GM12864 (cell line): Measurements from ENCODE around the gene PPM1L.

Experiments
- DNase-seq: peaks from one replicate; pipeline ENCODE4 v3.0.0-alpha.2; 2011; ENCODE audit warnings: low read depth
- H3K4me3 ChIP-seq: 2 replicates; pipeline ENCODE4 v1.5.1; 2011; ENCODE audit warnings: mild to moderate bottlenecking, low read depth, low read length, control low read depth
- CTCF ChIP-seq: IDR thresholded peaks from 2 replicates; pipeline ENCODE4 v1.5.1; 2011; ENCODE audit warnings: low read depth, mild to moderate bottlenecking, moderate library complexity, low read length, control low read depth, inconsistent platforms; ENCODE audit errors: missing control alignments

The PPM1L gene

GRCh38 chr3:160725338-160725737 lies 30.7 kb upstream of the PPM1L start:
- no peak for TF ChIP-seq CTCF
- no peak overlapping the region for H3K4me3 ChIP-seq
- DNase-seq = no peak

- TF ChIP-seq CTCF = no peak
- no peak for DNase-seq
- H3K4me3 ChIP-seq = no peak overlapping the region
These were observed 20.2 kb upstream of the PPM1L start for GRCh38 chr3:160735826-160736225.

GRCh38 chr3:160738048-160738447 lies 18.0 kb upstream of the PPM1L start:
- DNase-seq = no peak

GRCh38 chr3:160739079-160739478 lies 17.0 kb upstream of the PPM1L start:
- no peak overlapping the region for H3K4me3 ChIP-seq
- no peak for TF ChIP-seq CTCF
- DNase-seq = no peak

More at GRCh38 chr3:160738048-160738447, 18.0 kb upstream of the PPM1L start:
- no peak overlapping the region for H3K4me3 ChIP-seq
- no peak for TF ChIP-seq CTCF

GRCh38 chr3:160746976-160747375 lies 9.1 kb upstream of the PPM1L start:
- DNase-seq = no peak
- TF ChIP-seq CTCF = no peak
- H3K4me3 ChIP-seq = no peak overlapping the region

GRCh38 chr3:160747422-160747821 lies 8.6 kb upstream of the PPM1L start:
- no peak for DNase-seq
- no peak overlapping the region for H3K4me3 ChIP-seq
- TF ChIP-seq CTCF = no peak

GRCh38 chr3:160748231-160748630 lies 7.8 kb upstream of the PPM1L start:
- TF ChIP-seq CTCF = no peak
- no peak overlapping the region for H3K4me3 ChIP-seq
- no peak for DNase-seq
